ENCODE measurements around the gene YTHDF2.
"Not testable (repeated sequence)": the region's sequence is repeated elsewhere in the genome, so short reads cannot be mapped to it uniquely, and the experiment has no call there.

Gene YTHDF2

DNA sequence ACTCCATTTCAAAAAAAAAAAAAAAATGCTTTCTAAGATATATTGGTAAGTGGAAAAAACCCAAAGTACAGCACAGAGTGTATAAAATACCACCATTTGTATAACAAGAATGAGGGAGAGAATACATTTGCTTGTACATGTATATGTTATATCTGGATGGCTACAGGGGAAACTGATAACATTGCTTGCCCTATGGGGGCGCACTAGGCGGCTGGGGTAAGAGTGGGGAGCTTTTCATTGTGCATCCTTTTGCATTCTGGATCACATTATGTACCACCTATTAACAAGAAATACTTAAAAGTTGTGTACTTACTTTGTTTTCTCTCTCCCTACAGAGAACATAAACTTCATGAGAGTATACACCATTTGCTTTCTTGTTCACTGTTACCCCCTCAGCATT, 46.6 kb downstream of the YTHDF2 start:
- TF ChIP-seq TAF1 (IDR thresholded peaks at IDR 0.05; ENCODE audit: borderline replicate concordance, low read depth, low read length): no peak
- TF ChIP-seq POLR2A (IDR thresholded peaks at IDR 0.05; ENCODE audit: low read depth, low read length): no peak
- no peak for TF ChIP-seq POLR2AphosphoS5 (IDR thresholded peaks at IDR 0.05; ENCODE audit: low read depth, low read length)
- DNase-seq (ENCODE audit: insufficient read length) (no peak), FAIRE-seq (no peak)

DNA sequence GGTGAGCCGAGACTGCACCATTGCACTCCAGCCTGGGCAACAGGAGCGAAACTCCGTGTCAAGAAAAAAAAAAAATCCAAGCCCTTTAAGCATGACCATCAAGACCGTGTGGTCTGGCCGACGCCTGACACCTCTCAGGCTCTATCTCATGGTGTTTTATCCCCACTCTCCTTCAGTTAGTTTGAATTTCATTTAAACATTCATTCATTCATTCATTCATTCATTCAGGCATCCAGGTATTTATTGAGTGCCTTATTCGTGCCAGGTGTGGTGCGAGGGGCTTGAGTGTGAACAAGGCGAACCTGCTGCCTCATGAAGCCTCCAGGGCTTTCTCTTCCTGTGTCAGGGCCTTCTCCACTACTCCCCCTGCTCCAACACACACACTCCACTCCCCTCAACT, 52.7 kb downstream of the YTHDF2 start:
- no peak for FAIRE-seq

DNA sequence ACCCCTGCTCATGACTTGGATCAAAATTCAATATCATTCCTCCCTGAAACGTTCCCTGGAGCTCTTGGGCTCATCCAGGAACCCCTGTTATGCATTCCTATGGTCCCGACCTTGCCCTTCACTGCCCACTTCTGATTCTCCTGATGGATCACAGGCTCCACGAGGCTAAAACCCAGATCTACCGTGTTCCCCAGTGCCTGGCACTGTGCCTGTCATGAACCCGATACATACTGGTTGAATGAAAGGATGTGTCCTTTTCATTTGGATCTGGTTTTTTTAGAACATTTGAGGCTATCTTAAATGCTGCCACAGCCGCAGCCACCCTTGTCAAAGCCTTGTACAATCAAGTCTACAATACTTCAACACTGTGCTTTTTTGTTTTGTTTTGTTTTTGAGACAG, 53.1 kb downstream of the YTHDF2 start:
- DNase-seq (ENCODE audit: insufficient read length) (no peak), FAIRE-seq (no peak)
- no peak for TF ChIP-seq POLR2A (IDR thresholded peaks at IDR 0.05; ENCODE audit: low read depth, low read length)
- no peak for TF ChIP-seq TAF1 (IDR thresholded peaks at IDR 0.05; ENCODE audit: borderline replicate concordance, low read depth, low read length)
- no peak for TF ChIP-seq POLR2AphosphoS5 (IDR thresholded peaks at IDR 0.05; ENCODE audit: low read depth, low read length)

More for the DNA sequence above, 52.7 kb downstream of the YTHDF2 start:
- no peak for DNase-seq (ENCODE audit: insufficient read length)
- TF ChIP-seq TAF1 (IDR thresholded peaks at IDR 0.05; ENCODE audit: borderline replicate concordance, low read depth, low read length): no peak
- no peak for TF ChIP-seq POLR2A (IDR thresholded peaks at IDR 0.05; ENCODE audit: low read depth, low read length)
- no peak for TF ChIP-seq POLR2AphosphoS5 (IDR thresholded peaks at IDR 0.05; ENCODE audit: low read depth, low read length)

DNA sequence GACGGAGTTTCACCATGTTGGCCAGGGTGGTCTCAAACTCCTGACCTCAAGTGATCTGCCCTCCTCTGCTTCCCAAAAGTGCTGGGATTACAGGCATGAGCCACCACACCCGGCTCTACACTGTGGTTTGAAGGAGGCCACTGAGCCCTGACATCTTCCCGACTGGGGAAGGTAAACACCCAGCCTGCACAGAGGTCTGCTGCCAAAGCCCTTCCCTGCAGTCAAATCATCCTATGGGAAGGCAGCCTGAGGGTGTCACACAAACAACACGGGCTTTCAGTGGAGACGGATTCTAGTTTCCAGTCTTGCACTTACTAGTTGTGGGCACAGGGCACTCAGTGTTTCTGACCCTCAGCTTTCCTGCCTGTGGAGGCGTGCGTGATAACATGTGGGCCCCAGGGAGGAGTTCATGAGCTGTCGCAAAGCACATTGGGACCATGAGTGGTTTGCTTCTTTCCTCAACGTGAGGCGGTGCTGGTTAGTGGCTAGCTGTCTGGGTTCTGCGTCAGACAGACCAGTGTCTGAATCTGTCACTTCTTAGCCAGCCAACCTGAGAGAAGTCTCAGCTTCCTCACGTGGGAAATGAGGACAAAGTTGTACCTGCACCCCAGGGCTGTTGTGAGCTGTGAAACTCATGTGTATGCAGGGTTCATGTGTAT, 53.8 kb downstream of the YTHDF2 start:
- DNase-seq (ENCODE audit: insufficient read length) (no peak), FAIRE-seq (no peak)
- no peak for TF ChIP-seq POLR2A (IDR thresholded peaks at IDR 0.05; ENCODE audit: low read depth, low read length)

DNA sequence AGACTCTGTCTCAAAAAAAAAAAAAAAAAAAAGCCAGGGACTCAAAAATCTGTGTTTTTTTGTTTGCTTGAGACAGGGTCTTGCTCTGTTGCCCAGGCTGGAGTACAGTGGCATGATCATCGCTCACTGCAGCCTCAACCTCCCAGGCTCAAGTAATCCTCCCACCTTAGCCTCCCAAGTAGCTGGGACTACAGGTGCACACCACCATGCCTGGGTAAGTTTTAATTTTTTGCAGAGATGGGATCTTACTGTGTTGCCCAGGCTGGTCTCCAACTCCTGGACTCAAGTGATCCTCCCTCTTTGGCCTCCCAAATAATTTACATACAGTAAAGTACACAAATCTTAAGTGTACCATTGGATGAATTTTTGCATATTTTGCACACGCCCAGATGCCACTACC, 55.2 kb downstream of the YTHDF2 start:
- DNase-seq (ENCODE audit: insufficient read length); FAIRE-seq: not testable (repeated sequence)

DNA sequence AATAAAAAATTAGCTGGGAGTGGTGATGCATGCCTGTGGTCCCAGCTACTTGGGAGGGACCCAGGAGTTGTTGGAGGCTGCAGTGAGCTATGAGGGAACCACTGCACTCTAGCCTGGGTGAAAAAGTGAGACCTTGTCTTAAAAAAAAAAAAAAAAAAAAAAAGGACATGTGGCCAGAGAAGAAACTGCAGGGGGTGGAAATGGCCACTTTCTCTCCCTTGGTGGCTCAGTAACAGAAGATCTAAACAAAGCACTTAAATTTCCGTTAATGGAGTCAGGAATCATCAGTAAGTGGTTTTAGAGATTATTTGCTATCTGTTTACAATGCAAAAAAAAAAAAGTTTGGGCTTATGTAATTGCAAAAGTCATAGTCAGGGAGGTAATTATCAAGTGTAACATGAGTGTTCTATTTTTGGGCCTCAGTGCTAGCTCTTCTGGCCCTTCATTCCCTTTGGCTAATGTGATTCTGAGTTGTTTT, 55.9 kb downstream of the YTHDF2 start:
- TF ChIP-seq TAF1 (IDR thresholded peaks at IDR 0.05; ENCODE audit: borderline replicate concordance, low read depth, low read length): no peak
- TF ChIP-seq POLR2AphosphoS5 (IDR thresholded peaks at IDR 0.05; ENCODE audit: low read depth, low read length): no peak
- no peak for TF ChIP-seq POLR2A (IDR thresholded peaks at IDR 0.05; ENCODE audit: low read depth, low read length)
- DNase-seq (ENCODE audit: insufficient read length) (no peak), FAIRE-seq (no peak)

DNA sequence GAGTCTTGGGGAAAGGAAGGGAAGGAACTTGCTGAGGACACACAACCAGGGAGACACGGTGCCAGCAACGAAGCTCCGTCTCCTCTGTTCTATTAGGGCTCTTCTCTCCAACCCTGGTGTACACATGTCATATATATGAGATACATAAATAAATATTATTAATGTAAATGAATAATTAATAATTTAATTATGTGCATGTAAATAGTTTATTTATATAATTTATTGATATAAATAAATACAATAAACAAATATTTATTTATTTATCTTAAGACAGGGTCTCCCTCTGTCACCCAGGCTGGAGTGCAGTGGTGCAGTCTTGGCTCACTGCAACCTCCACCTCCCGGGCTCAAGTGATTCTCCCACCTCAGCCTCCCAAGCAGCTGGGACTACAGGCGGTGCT, 57.8 kb downstream of the YTHDF2 start:
- not testable (repeated sequence) for DNase-seq (ENCODE audit: insufficient read length); FAIRE-seq

DNA sequence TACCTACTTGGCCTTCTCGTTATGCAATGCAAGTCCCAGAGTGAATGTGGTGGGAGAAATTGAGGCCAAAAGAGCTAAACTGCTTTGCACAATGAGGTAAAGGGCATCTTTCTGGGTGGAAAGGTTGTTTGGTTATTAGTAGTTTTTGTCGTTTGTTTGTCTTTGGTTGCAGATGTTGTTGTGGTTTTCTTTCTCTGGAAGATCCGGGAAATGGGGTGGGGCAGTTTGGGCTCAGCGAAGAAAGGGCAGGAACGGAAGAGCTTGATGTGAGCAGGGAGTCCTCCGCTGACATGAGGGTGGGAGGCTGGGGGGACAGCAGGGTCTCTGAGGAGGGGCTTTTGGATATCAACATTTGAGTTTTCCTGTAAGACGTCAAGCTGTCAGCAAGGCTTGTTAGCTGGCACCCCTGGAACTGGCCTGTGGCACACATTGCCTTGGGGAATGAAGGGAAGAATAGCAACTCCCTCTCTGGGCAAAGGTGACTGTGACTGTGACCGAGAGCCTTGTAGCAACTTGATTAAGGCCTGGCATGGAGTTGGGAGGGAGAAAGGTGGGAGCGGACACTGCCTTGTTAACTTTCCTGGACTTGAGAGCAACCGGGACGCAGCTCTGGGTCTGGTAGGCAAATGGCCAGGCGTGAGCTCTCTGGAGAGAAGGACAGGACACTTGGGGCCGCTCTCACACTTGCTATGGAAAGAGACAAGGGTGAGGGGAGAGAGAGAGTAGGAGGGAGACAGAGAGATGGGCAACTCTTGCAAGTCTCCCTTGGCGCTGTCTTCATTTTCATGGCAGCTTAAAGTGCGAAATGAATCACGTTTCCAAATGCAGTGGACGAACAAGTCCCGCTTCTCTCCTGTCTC, 59.8 kb downstream of the YTHDF2 start:
- TF ChIP-seq TAF1 (IDR thresholded peaks at IDR 0.05; ENCODE audit: borderline replicate concordance, low read depth, low read length) (no peak), POLR2AphosphoS5 (IDR thresholded peaks at IDR 0.05; ENCODE audit: low read depth, low read length) (no peak), POLR2A (IDR thresholded peaks at IDR 0.05; ENCODE audit: low read depth, low read length) (no peak)
- no peak for FAIRE-seq
- DNase-seq (ENCODE audit: insufficient read length): no peak

DNA sequence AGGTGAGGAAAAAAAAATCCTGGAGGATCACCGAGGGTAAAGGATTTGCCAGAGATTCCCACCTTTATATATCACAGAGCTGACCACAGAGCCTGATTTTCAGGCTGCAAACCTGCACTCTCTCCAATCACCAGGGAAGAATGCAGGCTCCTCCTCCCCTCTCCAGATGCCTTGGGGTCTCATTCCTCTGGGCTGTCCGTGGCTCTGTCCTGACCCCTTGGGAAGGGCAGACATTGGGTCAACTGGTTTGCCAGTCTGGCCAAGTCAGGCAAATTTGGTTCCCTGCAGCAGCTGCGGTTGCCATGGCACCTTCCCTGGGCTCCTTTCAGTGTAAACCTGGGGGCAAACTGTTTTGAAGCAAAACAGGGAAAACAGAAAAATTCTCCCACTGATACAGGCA, 63.6 kb downstream of the YTHDF2 start:
- no peak for DNase-seq (ENCODE audit: insufficient read length)
- TF ChIP-seq POLR2AphosphoS5 (IDR thresholded peaks at IDR 0.05; ENCODE audit: low read depth, low read length): no peak
- TF ChIP-seq TAF1 (IDR thresholded peaks at IDR 0.05; ENCODE audit: borderline replicate concordance, low read depth, low read length): no peak
- no peak for TF ChIP-seq POLR2A (IDR thresholded peaks at IDR 0.05; ENCODE audit: low read depth, low read length)
- no peak for FAIRE-seq

DNA sequence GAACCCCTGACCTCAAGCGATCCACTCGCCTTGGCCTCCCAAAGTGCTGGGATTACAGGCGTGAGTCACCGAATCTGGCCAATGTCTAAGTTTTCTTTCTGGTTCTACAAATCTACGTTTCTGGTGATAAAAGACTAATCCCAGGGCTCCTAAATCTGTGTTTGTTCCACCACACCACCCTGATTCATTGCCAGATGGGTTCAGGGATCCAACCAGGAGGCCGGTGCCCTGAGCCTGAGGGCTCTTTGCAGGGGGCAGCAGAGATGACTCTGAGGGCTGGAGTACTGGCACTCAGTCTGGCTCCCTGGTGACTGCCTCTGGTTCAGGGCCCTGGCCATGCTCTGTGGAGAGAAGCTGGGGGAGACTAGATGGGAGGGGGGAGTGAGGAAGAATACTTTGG, 64.7 kb downstream of the YTHDF2 start:
- FAIRE-seq (no peak), DNase-seq (ENCODE audit: insufficient read length) (no peak)
- TF ChIP-seq POLR2AphosphoS5 (IDR thresholded peaks at IDR 0.05; ENCODE audit: low read depth, low read length) (no peak), POLR2A (IDR thresholded peaks at IDR 0.05; ENCODE audit: low read depth, low read length) (no peak), TAF1 (IDR thresholded peaks at IDR 0.05; ENCODE audit: borderline replicate concordance, low read depth, low read length) (no peak)

DNA sequence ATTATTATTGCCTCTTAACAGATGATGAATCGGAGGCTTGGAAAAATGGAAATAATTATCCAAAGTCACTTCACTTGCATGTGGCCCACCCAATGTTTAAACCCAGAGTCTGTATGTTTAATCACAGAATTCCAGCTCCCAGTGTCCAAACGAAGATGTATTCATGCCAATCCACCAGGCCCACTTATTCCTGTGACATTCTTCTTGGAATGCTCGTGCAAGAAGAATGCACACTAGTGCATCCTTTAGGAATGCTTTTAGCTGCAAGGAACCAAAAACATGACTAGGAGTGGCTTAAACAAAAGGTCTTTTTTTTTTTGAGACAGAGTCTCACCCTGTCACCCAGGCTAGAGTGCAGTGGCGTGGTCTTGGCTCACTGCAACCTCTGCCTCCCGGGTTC, 66.3 kb downstream of the YTHDF2 start:
- no peak for FAIRE-seq
- no peak for DNase-seq (ENCODE audit: insufficient read length)

DNA sequence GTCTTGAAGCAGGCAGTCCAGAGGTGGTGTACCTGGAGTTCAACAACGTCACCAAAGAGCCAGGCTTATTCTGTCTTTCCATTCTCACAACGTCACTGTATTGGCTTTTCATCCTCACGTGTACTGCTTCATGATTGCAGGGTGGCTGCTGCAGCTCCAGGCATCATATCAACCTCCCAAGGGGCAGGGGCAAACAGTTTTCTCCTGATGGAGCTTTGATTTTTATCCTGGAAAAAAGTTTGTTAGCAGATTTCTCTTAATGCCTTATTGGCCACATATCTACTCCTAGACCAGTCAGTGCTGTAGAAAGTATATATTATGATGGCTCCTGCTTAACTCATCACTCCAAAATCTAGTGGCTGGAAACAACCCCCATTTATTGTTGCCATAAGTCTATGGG, 66.9 kb downstream of the YTHDF2 start:
- no peak for TF ChIP-seq POLR2AphosphoS5 (IDR thresholded peaks at IDR 0.05; ENCODE audit: low read depth, low read length)
- TF ChIP-seq POLR2A (IDR thresholded peaks at IDR 0.05; ENCODE audit: low read depth, low read length): no peak
- no peak for TF ChIP-seq TAF1 (IDR thresholded peaks at IDR 0.05; ENCODE audit: borderline replicate concordance, low read depth, low read length)
- DNase-seq (ENCODE audit: insufficient read length): no peak
- no peak for FAIRE-seq

More for the DNA sequence above, 66.3 kb downstream of the YTHDF2 start:
- TF ChIP-seq POLR2A (IDR thresholded peaks at IDR 0.05; ENCODE audit: low read depth, low read length) (no peak), POLR2AphosphoS5 (IDR thresholded peaks at IDR 0.05; ENCODE audit: low read depth, low read length) (no peak), TAF1 (IDR thresholded peaks at IDR 0.05; ENCODE audit: borderline replicate concordance, low read depth, low read length) (no peak)
